Measurements from ENCODE around the gene RAB40C.

Gene RAB40C

GRCh38 chr16:633336-634050, 43.6 kb downstream of the RAB40C start:
- DNase-seq (ENCODE audit: low read depth): no peak

GRCh38 chr16:634051-634670, 44.3 kb downstream of the RAB40C start:
- DNase-seq (ENCODE audit: low read depth): no peak

- no peak for DNase-seq (ENCODE audit: low read depth)
Measured at GRCh38 chr16:634996-635395, 45.1 kb downstream of the RAB40C start.

- DNase-seq (ENCODE audit: low read depth): no peak
Measured at GRCh38 chr16:635573-636205, 45.8 kb downstream of the RAB40C start.

- peak; percentile 70 for DNase-seq (ENCODE audit: low read depth)
Measured at GRCh38 chr16:636206-637080, 46.6 kb downstream of the RAB40C start, which contains the start of gene METTL26. Gene METTL26, minus strand, starts transcription at chr16:636305. Its CDS starts 15 bp downstream, at chr16:636290.

GRCh38 chr16:637081-638018, 47.5 kb downstream of the RAB40C start:
- no peak for DNase-seq (ENCODE audit: low read depth)

GRCh38 chr16:638034-638543, 48.2 kb downstream of the RAB40C start:
- DNase-seq (ENCODE audit: low read depth): no peak

GRCh38 chr16:638836-639235, 49.0 kb downstream of the RAB40C start:
- no peak for DNase-seq (ENCODE audit: low read depth)

- DNase-seq (ENCODE audit: low read depth): no peak
Measured at GRCh38 chr16:640614-641013, 50.7 kb downstream of the RAB40C start.

GRCh38 chr16:641326-642188, 51.7 kb downstream of the RAB40C start, which contains the start of gene MCRIP2:
Gene MCRIP2, plus strand, starts transcription at chr16:641828. Its CDS starts 164 bp downstream, at chr16:641992.
- DNase-seq (ENCODE audit: low read depth): no peak

GRCh38 chr16:642189-643049, 52.6 kb downstream of the RAB40C start:
- DNase-seq (ENCODE audit: low read depth): no peak

GRCh38 chr16:643050-643368, 53.1 kb downstream of the RAB40C start:
- no peak for DNase-seq (ENCODE audit: low read depth)

- no peak for DNase-seq (ENCODE audit: low read depth)
Measured at GRCh38 chr16:644556-644955, 54.7 kb downstream of the RAB40C start.

GRCh38 chr16:645852-646678, 56.2 kb downstream of the RAB40C start:
- no peak for DNase-seq (ENCODE audit: low read depth)

GRCh38 chr16:646679-647172, 56.9 kb downstream of the RAB40C start:
- DNase-seq (ENCODE audit: low read depth): no peak

- DNase-seq (ENCODE audit: low read depth): no peak
Measured at GRCh38 chr16:647173-647902, 57.5 kb downstream of the RAB40C start.

Measured in HS-5 (cell line).